Esophagus (tissue), 2 donors: ENCODE measurements around the gene TRPM5. TPM values are rescaled to one million over a fixed set of nuclear protein-coding genes. Genes with fewer than 3 reads are reported as not detected.

Experiments
- H3K27ac ChIP-seq, 2 donors: one replicate each; pipeline ENCODE4 v1.5.1; 2013; ENCODE audit warnings: low read depth in 2 of 2, mild to moderate bottlenecking in 2 of 2, inconsistent platforms in 1 of 2, low read length in 1 of 2, moderate library complexity in 1 of 2
- H3K27me3 ChIP-seq, 2 donors: one replicate each; pipeline ENCODE4 v1.6.1; 2013; ENCODE audit warnings: low read length in 2 of 2, control low read depth in 1 of 2, mild to moderate bottlenecking in 1 of 2; ENCODE audit not compliant: insufficient read depth in 2 of 2, control insufficient read depth in 1 of 2
- H3K36me3 ChIP-seq, 2 donors: one replicate each; pipeline ENCODE4 v1.6.1; 2013; ENCODE audit warnings: low read length in 1 of 2; ENCODE audit not compliant: control insufficient read depth in 2 of 2, insufficient read depth in 2 of 2
- H3K4me1 ChIP-seq, 2 donors: one replicate each; pipeline ENCODE4 v1.6.1; 2013; ENCODE audit warnings: low read length in 1 of 2; ENCODE audit not compliant: control insufficient read depth in 2 of 2, insufficient read depth in 2 of 2
- H3K4me3 ChIP-seq, 2 donors: one replicate each; pipeline ENCODE4 v1.5.1; 2013; ENCODE audit warnings: low read length in 2 of 2, mild to moderate bottlenecking in 2 of 2, low read depth in 1 of 2, moderate library complexity in 1 of 2
- H3K9me3 ChIP-seq, 2 donors: one replicate each; pipeline ENCODE4 v1.6.1; 2013; ENCODE audit warnings: mild to moderate bottlenecking in 2 of 2, low read depth in 1 of 2, low read length in 1 of 2, moderate library complexity in 1 of 2; ENCODE audit not compliant: control insufficient read depth in 2 of 2, insufficient read depth in 1 of 2
- WGBS, 2 donors: extraction: QIAGEN DNeasy Blood & Tissue Kit; methylation state at CpG; one replicate each; pipeline ENCODE4 v1.1.7; 2013; 5-methylcytosine and 5-hydroxymethylcytosine counted together
- polyA plus RNA-seq, 2 donors: library from polyadenylated mRNA; stranded (reverse); fragments of 200-250 nt; gene quantifications; one replicate each; pipeline ENCODE4 v1.2.3, GENCODE V29; 2013
- donor health status: healthy with polysubstance abuse.
- donor health status: Bipolar disorder and iron deficiency.

The TRPM5 gene
- polyA plus RNA-seq, 2 donors = 0.01 TPM; not detected in 1

DNA sequence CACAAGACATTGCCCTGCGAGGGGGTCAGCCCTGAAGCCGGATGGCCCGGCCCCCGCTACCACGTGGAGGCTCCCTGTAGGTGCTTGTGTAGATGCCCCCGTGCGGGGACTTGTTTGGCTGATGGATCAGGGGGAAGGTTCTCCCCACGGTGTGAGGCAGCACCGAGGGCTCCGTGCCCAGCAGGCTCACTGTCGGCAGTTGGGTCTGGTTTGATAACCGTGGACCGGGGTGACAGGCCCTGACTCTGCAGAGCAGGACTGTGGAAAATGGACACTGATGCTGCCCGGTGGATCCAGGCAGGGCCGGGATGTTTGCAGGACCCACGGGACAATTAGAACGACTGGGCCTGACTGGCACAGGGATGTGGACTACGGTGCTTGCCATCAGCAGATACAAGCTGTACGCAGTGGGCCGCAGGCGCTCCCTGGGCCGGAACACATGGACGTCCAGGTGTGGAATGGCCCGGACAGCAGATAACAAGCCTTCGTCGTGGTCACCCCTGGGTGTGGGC lies 19.5 kb upstream of the TRPM5 start:
- Histone ChIP-seq H3K27ac (no peak overlapping the region), H3K4me1 (peaks cover 3 to 7% of the 10 kb centered on the region in 2 donors), H3K36me3 (no peaks in the 10 kb centered on the region), H3K4me3 (no peak overlapping the region), H3K27me3 (no peaks in the 10 kb centered on the region), H3K9me3 (no peaks in the 10 kb centered on the region)
- WGBS, 2 donors = 74 to 84% methylated on average over 26 of the region's 26 CpGs

- Histone ChIP-seq H3K36me3 (no peaks in the 10 kb centered on the region), H3K4me1 (peaks cover 3 to 7% of the 10 kb centered on the region in 2 donors), H3K27me3 (no peaks in the 10 kb centered on the region), H3K27ac (no peak overlapping the region), H3K9me3 (no peaks in the 10 kb centered on the region), H3K4me3 (no peak overlapping the region)
- WGBS, 2 donors = 56 to 78% methylated on average over 24 of the region's 24 CpGs
Measured at GRCh38 chr11:2462986-2463765, 18.9 kb upstream of the TRPM5 start.

GRCh38 chr11:2462543-2462985 lies 18.2 kb upstream of the TRPM5 start:
- H3K9me3 ChIP-seq = no peaks in the 10 kb centered on the region
- H3K27ac ChIP-seq = no peak overlapping the region
- no peaks in the 10 kb centered on the region for H3K36me3 ChIP-seq
- H3K4me1 ChIP-seq = peaks cover 3 to 4% of the 10 kb centered on the region in 2 donors
- WGBS, 2 donors = 74 to 94% methylated on average over 8 of the region's 8 CpGs
- no peaks in the 10 kb centered on the region for H3K27me3 ChIP-seq
- no peak overlapping the region for H3K4me3 ChIP-seq

DNA sequence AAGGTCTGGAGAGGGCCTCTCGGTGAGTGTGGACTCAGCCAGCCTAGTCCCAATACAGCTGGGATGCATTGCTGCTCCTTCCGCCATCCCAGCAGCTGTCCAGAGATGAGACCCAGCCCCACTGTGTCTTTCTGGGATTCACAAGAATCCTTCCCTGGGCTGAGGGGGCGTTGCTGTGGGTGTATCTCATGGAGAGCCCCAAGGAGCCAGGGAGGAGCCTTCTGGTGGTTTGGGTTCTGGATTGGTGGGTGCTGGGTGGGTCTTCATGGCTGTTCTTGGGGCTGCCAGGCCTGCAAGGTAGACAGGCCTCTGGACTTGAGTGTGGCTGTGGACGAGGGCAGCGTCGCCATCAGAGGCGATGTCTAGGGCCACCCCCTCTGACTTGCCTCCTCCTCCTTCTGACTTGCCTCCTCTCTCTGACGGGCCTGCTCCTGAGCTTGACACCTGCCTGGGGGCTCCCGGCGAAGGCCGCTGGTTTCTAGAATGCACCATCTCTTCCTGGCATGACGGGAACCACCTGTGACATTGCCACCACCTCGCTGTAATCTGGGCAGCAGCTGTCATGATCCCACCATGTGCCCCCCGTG lies 17.7 kb upstream of the TRPM5 start:
- Histone ChIP-seq H3K4me1 (peaks cover 3% of the 10 kb centered on the region in 2 donors), H3K27ac (no peak overlapping the region), H3K36me3 (no peaks in the 10 kb centered on the region), H3K4me3 (no peak overlapping the region), H3K9me3 (no peaks in the 10 kb centered on the region), H3K27me3 (no peaks in the 10 kb centered on the region)
- WGBS, 2 donors = 91 to 95% methylated on average over 14 of the region's 14 CpGs

GRCh38 chr11:2461253-2461955 lies 17.1 kb upstream of the TRPM5 start:
- no peak overlapping the region for H3K27ac ChIP-seq
- no peaks in the 10 kb centered on the region for H3K27me3 ChIP-seq
- H3K4me3 ChIP-seq = no peak overlapping the region
- H3K9me3 ChIP-seq = no peaks in the 10 kb centered on the region
- H3K4me1 ChIP-seq = peaks cover 0 to 3% of the 10 kb centered on the region in 2 donors
- H3K36me3 ChIP-seq = no peaks in the 10 kb centered on the region
- 72 to 87% methylated on average over 17 of the region's 17 CpGs for WGBS, 2 donors

DNA sequence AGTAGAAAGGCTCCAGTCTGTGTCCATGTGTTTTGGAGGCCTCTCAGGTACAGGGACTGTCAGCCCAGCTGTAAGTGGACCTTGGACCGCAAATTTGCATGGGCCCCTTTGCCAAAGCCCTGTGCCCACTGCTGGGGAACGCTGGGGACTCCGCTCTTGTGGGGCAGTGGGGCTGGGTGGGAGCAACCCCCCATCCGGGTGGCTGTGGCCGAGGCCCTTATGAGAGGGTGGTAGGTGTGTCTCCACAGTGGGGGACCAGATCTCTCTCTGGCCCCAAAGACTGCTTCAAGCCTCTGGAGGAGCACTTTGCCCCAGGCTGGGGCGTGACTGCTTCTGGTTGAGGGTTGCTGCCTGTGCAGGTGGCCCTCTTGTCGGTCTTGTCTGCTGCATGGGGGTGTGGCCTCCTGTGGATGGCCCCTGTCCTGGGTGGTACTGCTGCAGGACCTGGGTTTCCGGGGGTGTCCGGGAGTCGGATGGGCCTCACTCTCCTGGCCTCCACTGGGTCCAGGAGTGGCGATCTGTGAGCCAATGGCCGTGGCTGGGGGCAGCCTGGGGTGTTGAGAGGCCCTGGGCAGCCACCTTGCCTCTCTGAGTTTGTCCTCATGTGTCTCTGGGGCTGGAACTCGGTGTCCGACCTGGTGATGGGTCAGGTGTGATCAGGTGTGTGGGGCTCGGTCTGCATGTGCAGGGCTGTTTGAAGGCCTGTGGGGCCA lies 16.4 kb upstream of the TRPM5 start:
- peaks cover 0 to 3% of the 10 kb centered on the region in 2 donors for H3K4me1 ChIP-seq

GRCh38 chr11:2459796-2460531 lies 15.7 kb upstream of the TRPM5 start:
- no peaks in the 10 kb centered on the region for H3K27me3 ChIP-seq
- 64 to 78% methylated on average over 13 of the region's 13 CpGs for WGBS, 2 donors
- H3K27ac ChIP-seq = no peak overlapping the region
- no peak overlapping the region for H3K4me3 ChIP-seq
- H3K9me3 ChIP-seq = no peaks in the 10 kb centered on the region
- H3K36me3 ChIP-seq = no peaks in the 10 kb centered on the region
- H3K4me1 ChIP-seq = peaks cover 0 to 3% of the 10 kb centered on the region in 2 donors

More for the DNA sequence above, 16.4 kb upstream of the TRPM5 start:
- Histone ChIP-seq H3K36me3 (no peaks in the 10 kb centered on the region), H3K9me3 (no peaks in the 10 kb centered on the region), H3K27me3 (no peaks in the 10 kb centered on the region), H3K4me3 (no peak overlapping the region), H3K27ac (no peak overlapping the region)
- 77 to 88% methylated on average over 15 of the region's 15 CpGs for WGBS, 2 donors

- peaks cover 0 to 3% of the 10 kb centered on the region in 2 donors for H3K4me1 ChIP-seq
- no peaks in the 10 kb centered on the region for H3K9me3 ChIP-seq
- H3K27me3 ChIP-seq = no peaks in the 10 kb centered on the region
- no peaks in the 10 kb centered on the region for H3K36me3 ChIP-seq
- no peak overlapping the region for H3K27ac ChIP-seq
- 63 to 81% methylated on average over 20 of the region's 20 CpGs for WGBS, 2 donors
- H3K4me3 ChIP-seq = no peak overlapping the region
Measured at GRCh38 chr11:2459016-2459725, 14.9 kb upstream of the TRPM5 start.
